K562 (cell line): Measurements from ENCODE around the gene IFT172. TPM values are rescaled to one million over a fixed set of nuclear protein-coding genes. Genes with fewer than 3 reads are reported as not detected.

Experiments used
- ATAC-seq: fragments of 200-7000 bp; cut with Tn5 transposase; 3 replicates; pipeline ENCODE4 v1.9.1; 2020; ENCODE audit warnings: moderate library complexity
- BruUV-seq: library from RNA; stranded (reverse); fragments of 400-500 nt; replicated peaks from 2 replicates; lab custom pipeline; 2021; lab: Mats Ljungman, UMichigan
- CTCF ChIA-PET: fragments of 300-600 bp; formaldehyde crosslinking; extraction: SDS; loops from one replicate; lab custom pipeline; 2021; ENCODE audit warnings: low intra/inter-chr PET ratio; lab: Yijun Ruan, JAX
- POLR2A ChIA-PET: fragments of 300-600, 350-650 bp; sonication (Branson Sonifier 250); formaldehyde crosslinking; extraction: SDS; loops from one replicate; lab custom pipeline; 2021; ENCODE audit warnings: antibody characterized with exemption, inconsistent platforms; lab: Yijun Ruan, JAX
- DNase-seq, 4 experiments: peaks; one replicate each; pipeline versions ENCODE4 v3.0.0 to v3.0.0-alpha.2; 2011 to 2018; ENCODE audit warnings: low spot score in 3 of 4, mixed read lengths in 3 of 4; ENCODE audit errors: extremely low read depth in 1 of 4
- FAIRE-seq: peaks from 2 replicates; lab custom pipeline; 2011; peaks lifted over from hg19 to GRCh38; lab: Jason Lieb, UNC
- H2AFZ ChIP-seq: 2 replicates; pipeline ENCODE4 v1.6.0; 2011; ENCODE audit warnings: low read depth, low read length, control low read depth, inconsistent platforms
- H3K27ac ChIP-seq: fragments of 200-600 bp; 3 replicates; pipeline ENCODE4 v1.8.0; 2011; ENCODE audit warnings: low read depth, mild to moderate bottlenecking, control low read depth, inconsistent platforms, low read length, moderate library complexity, mixed read lengths; ENCODE audit errors: extremely low read depth
- H3K27me3 ChIP-seq, 2 experiments: fragments of 300-600 bp in 1 of 2; 2 replicates in 1 of 2; 3 replicates in 1 of 2; pipeline versions ENCODE4 v1.6.0 to v1.8.0; 2011; ENCODE audit warnings: inconsistent platforms in 2 of 2, low read length in 2 of 2, mild to moderate bottlenecking in 1 of 2, mixed read lengths in 1 of 2, moderate library complexity in 1 of 2; ENCODE audit not compliant: control insufficient read depth in 2 of 2, insufficient read depth in 2 of 2
- H3K36me3 ChIP-seq: fragments of 300-600 bp; 3 replicates; pipeline ENCODE4 v1.8.0; 2011; ENCODE audit warnings: mild to moderate bottlenecking, low read length, inconsistent platforms; ENCODE audit not compliant: control insufficient read depth, insufficient read depth
- H3K4me1 ChIP-seq, 2 experiments: fragments of 200-600 bp in 1 of 2; replicated peaks in 1 of 2; 2 replicates in 1 of 2; 3 replicates in 1 of 2; pipeline versions ENCODE4 v1.5.1 to v1.8.0; 2011; ENCODE audit warnings: inconsistent platforms in 2 of 2, low read length in 2 of 2, mild to moderate bottlenecking in 1 of 2, mixed read lengths in 1 of 2, moderate library complexity in 1 of 2; ENCODE audit not compliant: control insufficient read depth in 2 of 2, insufficient read depth in 2 of 2
- H3K4me2 ChIP-seq: 2 replicates; pipeline ENCODE4 v1.6.1; 2011; ENCODE audit warnings: low read length, control low read depth, inconsistent platforms, mixed read lengths; ENCODE audit not compliant: insufficient read depth
- H3K4me3 ChIP-seq: fragments of 200-600 bp; sonication (generic), shearing (Covaris generic); 2 replicates; pipeline ENCODE4 v1.5.1; 2016; ENCODE audit warnings: control low read depth, inconsistent platforms
- H3K79me2 ChIP-seq: fragments of 200-600 bp; 3 replicates; pipeline ENCODE4 v1.8.0; 2011; ENCODE audit warnings: low read length, inconsistent platforms; ENCODE audit not compliant: control insufficient read depth, insufficient read depth
- H3K9ac ChIP-seq, 2 experiments: 2 replicates each; pipeline versions ENCODE4 v1.6.0 to v1.6.1; 2011; ENCODE audit warnings: low read depth in 2 of 2, low read length in 2 of 2, control low read depth in 1 of 2, inconsistent platforms in 1 of 2, mild to moderate bottlenecking in 1 of 2, mixed read lengths in 1 of 2; ENCODE audit not compliant: insufficient read depth in 1 of 2
- H3K9me1 ChIP-seq: one replicate; pipeline ENCODE4 v1.6.0; 2011; ENCODE audit warnings: inconsistent platforms, mild to moderate bottlenecking, low read length, moderate library complexity; ENCODE audit not compliant: control insufficient read depth, insufficient read depth
- H3K9me3 ChIP-seq: replicated peaks from 2 replicates; pipeline ENCODE4 v1.5.1; 2011; ENCODE audit warnings: low read depth, low read length, inconsistent platforms; ENCODE audit not compliant: control insufficient read depth, insufficient read depth
- H4K20me1 ChIP-seq: replicated peaks from 2 replicates; pipeline ENCODE4 v1.6.1; 2011; ENCODE audit warnings: low read length, inconsistent platforms, mixed read lengths; ENCODE audit not compliant: control insufficient read depth, insufficient read depth
- E2F3 ChIP-seq: fragments of 250-450 bp; sonication (Bioruptor Pico); IDR thresholded peaks from 2 replicates; pipeline ENCODE4 v1.4.0; 2020; ENCODE audit warnings: mild to moderate bottlenecking
- IRF1 ChIP-seq: sonication (generic); formaldehyde crosslinking; IDR thresholded peaks from 2 replicates; pipeline ENCODE4 v1.8.0; 2022; ENCODE audit warnings: missing genetic modification reagents, mild to moderate bottlenecking, borderline replicate concordance
- MGA ChIP-seq: fragments of 450-650 bp; IDR thresholded peaks from 2 replicates; pipeline ENCODE4 v1.6.1; 2016; ENCODE audit warnings: mild to moderate bottlenecking, moderate library complexity
- MLX ChIP-seq, 2 experiments: fragments of 450-650 bp in 1 of 2; sonication (generic) in 1 of 2; formaldehyde crosslinking; conservative IDR thresholded peaks; 2 replicates each; pipeline versions ENCODE4 v1.4.0 to v1.8.1; 2020 to 2022; ENCODE audit warnings: mild to moderate bottlenecking in 1 of 2, missing genetic modification reagents in 1 of 2
- RBM14 ChIP-seq: fragments of 200-400 bp; formaldehyde crosslinking; IDR thresholded peaks from 2 replicates; pipeline ENCODE4 v1.6.1; 2018; ENCODE audit warnings: low read depth, mild to moderate bottlenecking, low read length, moderate library complexity, borderline replicate concordance; ENCODE audit not compliant: insufficient read depth
- SUPT5H ChIP-seq: fragments of 450-650 bp; IDR thresholded peaks from 2 replicates; pipeline ENCODE4 v1.6.1; 2016
- ZNF24 ChIP-seq: fragments of 450-650 bp; IDR thresholded peaks from 2 replicates; pipeline ENCODE4 v1.6.1; 2016
- WGBS: fragments of 100-300 bp; shearing (Covaris generic); methylation state at CpG from one replicate; pipeline ENCODE4 v1.1.6; 2016; ENCODE audit warnings: low coverage, mixed read lengths; ENCODE audit not compliant: insufficient coverage; ENCODE audit errors: missing lambda C conversion rate; 5-methylcytosine and 5-hydroxymethylcytosine counted together
- in situ Hi-C: fragments of 300-500 bp; cut with MboI; formaldehyde crosslinking; loops from 4 replicates; pipeline ENCODE4 v1.15.0; 2018; ENCODE audit warnings: inconsistent platforms, mixed read lengths
- intact Hi-C: fragments of 100-400 bp; cut with micrococcal nuclease; formaldehyde crosslinking; loops from 2 replicates; pipeline ENCODE4 v1.14.2; 2022
- polyA plus RNA-seq, 8 experiments: library from polyadenylated mRNA; depleted of rRNA in 4 of 8; stranded (reverse) in 5 of 8; unstranded in 3 of 8; fragments of >200 nt; fragmentation: Nextera tagmentation in 2 of 8; fragmentation: Illumina TruSeq in 1 of 8; extraction: Ambion mirVana in 2 of 8; extraction: Trizol in 1 of 8; gene quantifications; 2 replicates each; pipeline versions ENCODE4 v1.2.1 to v1.2.3, GENCODE V29; 2011 to 2014; ENCODE audit warnings: inconsistent platforms in 1 of 8, missing spikeins in 1 of 8
- total RNA-seq, 7 experiments: library from RNA; depleted of rRNA in 6 of 7; stranded (reverse); fragments of >200 nt in 6 of 7; fragmentation: Illumina TruSeq in 2 of 7; extraction: Trizol in 2 of 7; gene quantifications; 2 replicates each; pipeline versions ENCODE4 v1.2.1 to v1.2.3, GENCODE V29; 2011 to 2021; ENCODE audit warnings: low replicate concordance in 1 of 7

Gene IFT172
- total and polyA plus RNA-seq, 9 of the 15 experiments (the other 6 are each of a cell fraction or from before 2014, with no cell fraction given), result 5.6 to 19.1 (median 13.5) TPM

- H2AFZ ChIP-seq, result peak within 1 kb of the TSS; percentile 77
- peak within 1 kb of the TSS; percentile 15; the same call in 1 of the 2 replicates for H3K4me2 ChIP-seq
- H3K4me3 ChIP-seq, result no peak within 1 kb of the TSS
- H3K27me3 ChIP-seq, result no peaks in the 10 kb centered on the region; a peak in 1 of 5 replicates
- 31% methylated on average over 12 of the region's 12 CpGs for WGBS
- H4K20me1 ChIP-seq, result no peaks in the 10 kb centered on the region
- peak; percentile 24 to 42 (median 34) for DNase-seq
- peak; percentile 37 for FAIRE-seq
- ChIA-PET POLR2A (interaction anchor here (1.1 kb wide), 1 partner anchor 9 kb away, joined by 3 read pairs; no protein-coding TSS in a partner anchor), CTCF (no interaction called here)
- H3K79me2 ChIP-seq, result no peaks in the 10 kb centered on the region
- no peak within 1 kb of the TSS; the same call in 2 of the 3 replicates for H3K27ac ChIP-seq
- intact Hi-C loops, result no loop called here
- no TSS peak for BruUV-seq
- H3K4me1 ChIP-seq, result peaks cover 14 to 22% of the 10 kb centered on the region in 2 experiments; a peak in 4 of 5 replicates
- H3K9ac ChIP-seq, result peak within 1 kb of the TSS in 1 of 2 experiments; percentile 2; a peak in 2 of 4 replicates
- in situ Hi-C loops, result no loop called here
- H3K9me3 ChIP-seq, result no peaks in the 10 kb centered on the region
- no peaks in the 10 kb centered on the region for H3K36me3 ChIP-seq
- no peaks in the 10 kb centered on the region for H3K9me1 ChIP-seq
- peak; percentile 22 for ATAC-seq
- TF ChIP-seq MLX (CRISPR knock-in tag; conservative IDR thresholded peaks at IDR 0.05) (no peak), E2F3 (CRISPR knock-in tag) (no peak), SUPT5H (no peak), MGA (0 out of 2 replicates have a peak, but pooled peaks have one; percentile 15), RBM14 (no peak), IRF1 (CRISPR knock-in tag) (no peak), ZNF24 (no peak)
Observed at GRCh38 chr2:27496357-27497287, 7.1 kb upstream of the IFT172 start, which contains the start of gene GCKR. TSS of gene GCKR (plus strand) at chr2:27496839. CDS start at chr2:27496905, 66 bp downstream.
